ENCODE measurements around the gene AUH.

- TF ChIP-seq CTCF (IDR thresholded peaks at IDR 0.05) (no peak), ZFX (IDR thresholded peaks at IDR 0.05; ENCODE audit: borderline replicate concordance) (no peak)
Observed at GRCh38 chr9:91245431-91246313, 116.0 kb downstream of the AUH start.

All from 22Rv1 (cell line).